NCI-H128 (cell line): ENCODE measurements around the gene NEGR1.

Source experiments
- DNase-seq: peaks from one replicate; lab custom pipeline; 2025; ENCODE audit not compliant: unreplicated experiment; lab: John Stamatoyannopoulos, UW

The NEGR1 gene

DNA sequence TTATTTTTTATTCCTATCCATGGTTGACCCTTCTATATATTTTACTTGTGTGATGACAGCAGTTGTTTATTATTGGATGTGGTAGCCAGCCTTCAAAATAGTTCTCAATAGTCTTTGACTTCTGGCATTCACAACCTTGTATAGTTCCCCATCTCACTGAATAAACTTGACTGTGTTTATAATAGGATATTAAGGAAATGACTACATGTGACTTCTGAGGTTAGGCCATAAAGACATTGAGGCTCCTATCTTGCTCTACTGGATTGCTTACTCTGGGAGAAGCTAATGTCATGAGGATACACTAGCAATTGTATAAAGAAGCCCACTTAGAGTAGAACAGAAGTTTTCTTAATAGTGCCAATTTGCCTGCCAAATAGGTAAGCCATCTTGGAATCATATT is 231.8 kb downstream of the NEGR1 start:
- no peak for DNase-seq

GRCh38 chr1:72037745-72038343 is 244.5 kb downstream of the NEGR1 start:
- DNase-seq = no peak

DNA sequence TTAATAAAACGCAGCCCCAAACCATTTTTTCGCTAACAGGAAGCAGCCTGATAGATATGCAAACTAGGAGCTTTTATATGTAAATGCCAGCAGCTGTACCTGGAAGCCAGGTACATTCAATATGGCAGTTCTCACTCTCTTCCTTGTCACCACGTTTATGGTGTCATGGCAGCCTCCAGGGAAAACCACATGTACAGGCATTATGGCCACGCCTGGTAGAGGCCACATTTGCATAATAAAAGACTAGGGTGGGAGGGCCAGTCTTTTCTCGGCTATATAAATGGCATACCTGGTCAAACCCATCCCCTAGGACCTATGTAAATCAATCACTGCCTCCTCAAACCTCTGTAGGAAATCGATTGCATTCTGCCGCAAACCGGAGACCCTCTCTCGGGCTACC is 247.5 kb downstream of the NEGR1 start:
- DNase-seq = no peak

GRCh38 chr1:72023063-72023930 is 259.0 kb downstream of the NEGR1 start:
- DNase-seq = no peak

DNA sequence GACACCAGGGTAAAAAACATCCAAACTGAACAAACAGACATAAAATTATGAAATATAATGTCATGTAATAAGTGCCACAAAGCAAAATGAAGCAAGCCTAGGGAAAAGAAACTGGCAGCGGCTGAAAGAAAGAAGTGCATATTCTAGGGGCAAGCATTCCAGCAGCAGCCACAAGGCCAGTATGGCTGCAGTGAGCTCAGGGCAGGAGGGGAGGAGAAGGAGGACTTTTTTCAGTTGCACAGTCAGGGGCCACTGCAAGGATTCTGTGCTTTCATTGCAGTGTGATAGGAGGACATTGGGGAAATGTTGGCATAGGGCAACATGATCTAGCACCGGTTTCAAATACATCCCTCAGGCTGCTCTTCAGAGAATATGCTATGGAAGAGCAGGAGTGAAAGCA is 263.8 kb downstream of the NEGR1 start:
- DNase-seq = no peak

DNA sequence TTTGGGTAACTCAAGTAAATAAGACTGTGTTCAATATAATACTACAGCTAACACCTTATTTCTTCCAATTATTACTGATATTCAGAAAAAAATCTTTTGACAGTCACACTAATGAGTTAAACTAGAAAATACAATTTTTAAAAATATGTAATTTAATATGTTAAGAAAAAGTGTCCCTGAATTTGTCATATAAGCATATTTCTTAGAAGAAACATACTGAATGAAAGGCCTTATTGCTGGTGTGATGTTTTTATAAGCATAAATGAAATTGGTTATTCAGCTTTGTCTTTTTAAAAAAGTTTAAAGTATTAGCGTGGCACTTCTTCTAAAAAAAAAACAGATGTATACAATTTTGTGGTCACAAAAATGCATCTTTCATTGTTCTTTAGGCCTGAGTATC is 267.3 kb downstream of the NEGR1 start:
- DNase-seq = no peak

- DNase-seq = no peak
Measured at GRCh38 chr1:72013161-72013560, 269.2 kb downstream of the NEGR1 start.

DNA sequence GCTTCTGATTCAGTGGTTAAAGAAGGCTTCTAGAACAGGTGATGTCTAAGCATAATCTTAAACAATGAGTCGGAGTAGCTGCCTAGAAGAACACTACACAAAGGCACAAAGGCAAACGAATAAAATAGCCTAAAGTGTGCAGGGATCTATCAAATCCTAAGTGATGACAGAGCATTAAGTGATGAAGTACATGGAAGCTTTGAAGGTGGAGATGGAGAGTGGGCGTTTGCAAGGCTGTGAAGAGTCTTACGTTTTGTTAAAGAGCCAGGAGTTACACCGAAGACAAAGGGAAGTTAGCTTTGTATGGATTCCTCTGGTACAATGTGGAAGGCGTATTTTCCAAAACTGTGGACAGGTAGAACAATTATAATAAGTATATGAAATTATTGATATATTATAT is 270.6 kb downstream of the NEGR1 start:
- no peak for DNase-seq

GRCh38 chr1:72010094-72010431 is 272.3 kb downstream of the NEGR1 start:
- no peak for DNase-seq

DNA sequence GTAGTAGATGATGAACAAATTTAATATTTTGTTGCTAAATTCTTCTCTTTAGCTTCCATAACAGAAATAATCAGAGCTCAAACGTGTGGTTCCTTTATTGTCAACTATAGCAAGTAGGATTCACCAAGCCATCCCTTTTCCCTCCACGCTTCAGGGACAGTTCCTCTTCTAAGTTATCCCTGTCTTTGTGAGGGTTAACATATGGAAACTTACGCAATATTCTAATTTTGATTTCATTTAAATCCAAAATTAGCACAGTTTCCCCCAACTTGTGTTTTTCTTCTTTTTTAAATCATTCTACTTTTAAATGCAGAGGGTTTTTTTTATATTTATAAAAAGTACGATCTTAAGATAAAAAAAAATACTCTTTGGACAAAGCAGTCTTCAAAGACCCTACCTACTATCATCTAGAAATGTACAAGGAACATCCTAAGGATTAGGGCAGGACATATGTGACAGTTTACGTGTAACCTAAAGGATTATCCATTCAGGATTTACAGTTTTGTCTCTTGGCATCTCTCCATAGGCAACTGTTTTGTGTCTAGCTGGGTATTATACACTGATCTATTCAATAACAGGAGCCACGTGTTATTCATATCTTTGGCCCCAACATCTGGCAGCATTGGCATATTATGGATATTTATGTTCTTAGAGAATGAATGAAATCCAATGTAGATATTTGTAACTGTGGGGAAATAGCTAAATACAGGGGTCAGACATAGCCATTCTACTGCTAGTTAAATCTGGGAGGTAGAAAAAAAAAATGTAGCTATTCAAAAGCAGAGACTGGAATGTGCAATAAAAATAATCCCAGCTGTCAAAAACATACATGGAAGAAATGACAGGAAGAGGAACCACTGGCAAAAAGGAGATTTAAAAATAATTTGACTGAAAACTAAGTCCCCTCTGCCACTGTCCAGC is 272.9 kb downstream of the NEGR1 start:
- no peak for DNase-seq

- DNase-seq = no peak
Measured at GRCh38 chr1:72007312-72007711, 275.0 kb downstream of the NEGR1 start.

DNA sequence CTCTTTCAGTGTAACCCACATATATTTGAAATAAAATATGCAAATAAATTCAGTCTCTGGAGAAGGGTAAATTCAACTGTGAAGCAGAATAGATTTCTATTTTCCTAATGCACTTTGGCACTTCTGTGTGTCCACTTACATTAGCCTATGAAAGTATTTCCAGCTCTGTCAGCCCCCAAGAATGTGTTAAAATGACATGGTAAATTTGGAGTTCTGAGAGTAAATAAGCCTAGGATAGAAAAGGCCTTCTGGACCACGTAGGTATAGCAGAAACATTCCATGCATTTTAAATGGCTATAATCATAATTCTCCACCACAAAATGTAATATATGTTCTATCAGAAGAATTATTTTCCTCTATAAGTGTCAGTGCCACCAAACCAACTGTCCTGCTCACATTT is 276.2 kb downstream of the NEGR1 start:
- no peak for DNase-seq

GRCh38 chr1:72003092-72003491 is 279.2 kb downstream of the NEGR1 start:
- DNase-seq = no peak

DNA sequence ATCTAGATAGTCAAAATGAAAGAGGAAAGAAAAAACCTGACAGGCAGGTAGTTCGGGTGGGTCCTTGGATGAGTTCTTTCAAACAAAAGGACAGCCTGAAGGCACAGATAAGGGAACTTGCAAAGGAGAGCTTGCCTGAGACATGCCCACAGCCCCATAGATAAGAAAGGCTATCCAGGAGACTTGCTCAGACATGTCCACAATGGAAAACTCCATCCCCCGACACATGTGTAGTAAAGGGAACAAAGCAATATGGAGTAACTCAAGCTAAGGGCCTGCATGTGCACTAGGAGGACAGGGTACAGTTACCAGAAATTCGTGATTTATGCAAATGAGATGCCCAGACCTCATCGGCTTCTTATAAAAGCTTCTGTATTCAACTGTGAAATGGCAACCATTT is 281.5 kb downstream of the NEGR1 start:
- DNase-seq = no peak

DNA sequence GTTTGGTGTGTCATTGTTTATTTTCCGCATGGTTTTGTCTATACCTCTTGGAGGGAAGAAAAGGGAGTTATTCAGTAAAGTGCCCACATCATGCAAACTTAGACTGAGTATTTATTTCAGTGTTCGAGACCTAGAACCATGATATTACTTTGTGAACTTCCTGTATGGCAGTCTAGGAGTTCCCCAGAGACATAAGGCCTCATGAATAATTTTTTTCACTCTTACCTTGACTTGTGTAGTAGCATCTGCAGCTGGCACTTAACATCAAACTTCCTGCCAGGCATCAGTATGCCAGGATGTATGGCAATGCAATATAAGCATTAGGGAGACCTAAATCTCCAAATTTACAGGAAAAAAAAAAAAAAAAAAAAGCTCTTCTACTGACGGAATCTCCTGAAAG is 287.7 kb downstream of the NEGR1 start:
- no peak for DNase-seq

GRCh38 chr1:71987181-71987580 is 295.2 kb downstream of the NEGR1 start:
- DNase-seq = no peak

DNA sequence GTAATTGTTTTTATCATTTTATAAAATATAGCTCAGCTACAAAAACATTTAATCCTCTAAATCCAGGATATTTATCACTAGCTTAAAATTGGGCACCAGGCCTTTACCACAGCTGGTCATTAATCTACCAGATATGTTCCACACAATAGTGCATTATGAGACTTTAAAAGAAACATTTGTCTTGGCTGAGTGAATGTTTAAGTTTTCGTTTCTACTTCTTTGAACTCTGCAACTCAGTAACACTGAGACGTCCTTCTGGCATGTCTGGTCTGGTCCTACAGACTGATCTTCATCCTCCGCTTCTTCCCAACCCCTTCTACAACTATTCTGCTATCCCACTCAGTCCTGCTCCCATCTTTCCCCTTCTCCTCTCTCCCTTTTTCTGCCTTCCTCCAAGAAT is 296.2 kb downstream of the NEGR1 start:
- no peak for DNase-seq

- DNase-seq = no peak
Measured at GRCh38 chr1:71980556-71980955, 301.8 kb downstream of the NEGR1 start.

DNA sequence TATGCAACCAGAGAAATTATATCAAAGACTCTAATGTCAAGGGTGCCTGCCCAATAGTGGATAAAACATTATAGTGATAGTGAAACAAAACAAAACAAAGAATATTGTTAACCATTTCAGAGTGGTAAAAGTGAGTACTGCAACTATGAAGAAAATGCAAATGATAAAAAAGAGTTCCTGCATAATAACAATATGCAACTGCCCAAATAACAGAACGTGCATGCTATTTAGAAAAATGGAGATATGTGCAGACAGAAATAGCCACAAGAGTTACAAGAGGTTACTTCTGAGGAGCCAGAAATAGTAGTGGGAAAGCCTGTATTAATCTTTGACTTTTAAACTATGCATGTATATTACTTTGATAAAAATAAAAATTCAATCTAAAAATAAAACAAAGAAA is 302.5 kb downstream of the NEGR1 start:
- no peak for DNase-seq

- DNase-seq = no peak
Measured at GRCh38 chr1:71967670-71968069, 314.7 kb downstream of the NEGR1 start.

DNA sequence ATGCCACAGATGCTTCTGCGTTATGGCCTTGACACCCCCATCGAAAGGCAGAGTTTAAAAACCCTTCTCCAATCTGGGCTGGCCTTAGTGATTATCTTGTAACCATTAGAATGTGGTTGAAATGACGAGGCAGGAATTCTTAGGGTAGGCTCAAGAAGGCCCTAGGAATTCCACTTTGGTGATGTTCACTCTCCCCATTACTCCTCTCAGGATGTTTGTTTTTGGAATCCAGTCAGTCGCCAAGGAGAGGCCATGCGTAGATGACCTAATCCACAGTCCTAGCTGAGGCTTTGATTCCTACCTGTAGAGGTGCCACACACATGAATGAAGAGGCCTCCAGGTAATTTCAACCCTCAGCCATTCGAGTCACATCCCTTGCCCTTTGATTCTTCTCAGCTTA is 318.2 kb downstream of the NEGR1 start:
- no peak for DNase-seq
